WTC11 (cell line): ENCODE measurements around the gene CYP24A1. TPM values are rescaled to one million over a fixed set of nuclear protein-coding genes. Genes with fewer than 3 reads are reported as not detected.

Experiments used
- ATAC-seq: fragments of 200-7000 bp; cut with Tn5 transposase; 2 replicates; pipeline ENCODE4 v1.10.0; 2021; ENCODE audit warnings: mild to moderate bottlenecking, moderate library complexity
- CTCF ChIA-PET: fragments of 300-600 bp; sonication (Branson Sonifier 250); formaldehyde crosslinking; loops from one replicate; lab custom pipeline; 2021; ENCODE audit warnings: antibody characterized with exemption; lab: Charles Lee
- POLR2A ChIA-PET: fragments of 350-600 bp; sonication (Branson Sonifier 250); formaldehyde crosslinking; loops from one replicate; lab custom pipeline; 2021; ENCODE audit warnings: antibody characterized with exemption; lab: Charles Lee
- DNase-seq: peaks from one replicate; pipeline ENCODE4 v3.0.0; 2021; ENCODE audit warnings: low spot score
- H3K27ac Mint-ChIP-seq: 2 replicates; pipeline ENCODE4 v1.8.0; 2021; ENCODE audit warnings: mixed read lengths
- H3K27me3 Mint-ChIP-seq: 2 replicates; pipeline ENCODE4 v1.8.0; 2021; ENCODE audit warnings: low read depth, mild to moderate bottlenecking, moderate library complexity, mixed read lengths
- H3K36me3 Mint-ChIP-seq: 2 replicates; pipeline ENCODE4 v1.8.0; 2021; ENCODE audit warnings: mixed read lengths
- H3K4me1 Mint-ChIP-seq: 2 replicates; pipeline ENCODE4 v1.8.0; 2022; ENCODE audit warnings: mixed read lengths
- H3K4me3 Mint-ChIP-seq: 2 replicates; pipeline ENCODE4 v1.8.0; 2021; ENCODE audit warnings: mild to moderate bottlenecking, moderate library complexity, mixed read lengths
- H3K9me3 Mint-ChIP-seq: 2 replicates; pipeline ENCODE4 v1.8.0; 2021; ENCODE audit warnings: mixed read lengths
- ATF6 ChIP-seq: sonication (generic); formaldehyde crosslinking; IDR thresholded peaks from 2 replicates; pipeline ENCODE4 v1.8.1; 2023; ENCODE audit warnings: mild to moderate bottlenecking, missing genetic modification reagents
- CBFB ChIP-seq: sonication (generic); formaldehyde crosslinking; IDR thresholded peaks from 2 replicates; pipeline ENCODE4 v1.8.1; 2022; ENCODE audit warnings: mild to moderate bottlenecking, low read depth, missing genetic modification reagents
- ELF4 ChIP-seq: sonication (generic); formaldehyde crosslinking; IDR thresholded peaks from 2 replicates; pipeline ENCODE4 v1.8.1; 2022; ENCODE audit warnings: low read depth, mild to moderate bottlenecking, moderate library complexity, missing genetic modification reagents
- EMX1 ChIP-seq: fragments of 250-450 bp; sonication (Bioruptor Pico); IDR thresholded peaks from 2 replicates; pipeline ENCODE4 v1.8.0; 2021; ENCODE audit warnings: mild to moderate bottlenecking
- FOXJ3 ChIP-seq: sonication (generic); formaldehyde crosslinking; IDR thresholded peaks from 2 replicates; pipeline ENCODE4 v1.9.0; 2021; ENCODE audit warnings: missing genetic modification reagents, mild to moderate bottlenecking, borderline replicate concordance
- FOXP1 ChIP-seq: sonication (generic); formaldehyde crosslinking; IDR thresholded peaks from 2 replicates; pipeline ENCODE4 v1.8.0; 2022; ENCODE audit warnings: missing genetic modification reagents, mild to moderate bottlenecking, moderate library complexity, borderline replicate concordance
- HMGA2 ChIP-seq: fragments of 250-450 bp; sonication (Bioruptor Pico); IDR thresholded peaks from 2 replicates; pipeline ENCODE4 v1.4.0; 2021; ENCODE audit warnings: mild to moderate bottlenecking, moderate library complexity
- HMGXB4 ChIP-seq: sonication (generic); formaldehyde crosslinking; IDR thresholded peaks from 2 replicates; pipeline ENCODE4 v1.8.1; 2023; ENCODE audit warnings: mild to moderate bottlenecking, moderate library complexity, missing genetic modification reagents
- IRF2 ChIP-seq: sonication (generic); formaldehyde crosslinking; IDR thresholded peaks from 2 replicates; pipeline ENCODE4 v1.8.0; 2022; ENCODE audit warnings: low read depth, missing genetic modification reagents, borderline replicate concordance
- OVOL2 ChIP-seq: fragments of 250-450 bp; sonication (Bioruptor Pico); IDR thresholded peaks from 2 replicates; pipeline ENCODE4 v1.9.0; 2021; ENCODE audit warnings: mild to moderate bottlenecking, borderline replicate concordance
- ZNF138 ChIP-seq: sonication (generic); formaldehyde crosslinking; conservative IDR thresholded peaks from 2 replicates; pipeline ENCODE4 v1.8.1; 2022; ENCODE audit warnings: mild to moderate bottlenecking, moderate library complexity, missing genetic modification reagents
- ZNF317 ChIP-seq: sonication (generic); formaldehyde crosslinking; IDR thresholded peaks from 2 replicates; pipeline ENCODE4 v1.8.1; 2023; ENCODE audit warnings: low read depth, mild to moderate bottlenecking, moderate library complexity, missing genetic modification reagents, borderline replicate concordance
- ZNF416 ChIP-seq: fragments of 250-450 bp; sonication (Bioruptor Pico); IDR thresholded peaks from 2 replicates; pipeline ENCODE4 v1.9.0; 2021; ENCODE audit warnings: mild to moderate bottlenecking, inconsistent platforms
- ZNF671 ChIP-seq: fragments of 250-450 bp; sonication (Bioruptor Pico); IDR thresholded peaks from 2 replicates; pipeline ENCODE4 v1.8.0; 2021; ENCODE audit warnings: mild to moderate bottlenecking
- total RNA-seq: library from RNA; stranded (reverse); gene quantifications from 3 replicates; pipeline ENCODE4 v1.2.3, GENCODE V29; 2021
- TF ChIP-seq, protein P1 (sequence below): sonication (generic); formaldehyde crosslinking; IDR thresholded peaks from 2 replicates; pipeline ENCODE4 v1.8.1; 2022; ENCODE audit warnings: mild to moderate bottlenecking, moderate library complexity, missing genetic modification reagents
- TF ChIP-seq, protein P2 (sequence below): sonication (generic); formaldehyde crosslinking; IDR thresholded peaks from 2 replicates; pipeline ENCODE4 v1.8.1; 2023; ENCODE audit warnings: mild to moderate bottlenecking, missing genetic modification reagents, moderate library complexity
- TF ChIP-seq, protein P3 (sequence below): fragments of 250-450 bp; sonication (Bioruptor Pico); IDR thresholded peaks from 2 replicates; pipeline ENCODE4 v1.9.0; 2021; ENCODE audit warnings: moderate library complexity, mild to moderate bottlenecking, inconsistent platforms, borderline replicate concordance
- TF ChIP-seq, protein P4 (sequence below): fragments of 200-600 bp; IDR thresholded peaks from 2 replicates; pipeline ENCODE4 v1.8.0; 2022; ENCODE audit warnings: antibody characterized with exemption
- TF ChIP-seq, protein P5 (sequence below): fragments of 250-450 bp; sonication (Bioruptor Pico); IDR thresholded peaks from 2 replicates; pipeline ENCODE4 v2.1.2; 2022; ENCODE audit warnings: mild to moderate bottlenecking, moderate library complexity

The CYP24A1 gene
- total RNA-seq, 1 experiment from 2014 or later: not detected

DNA sequence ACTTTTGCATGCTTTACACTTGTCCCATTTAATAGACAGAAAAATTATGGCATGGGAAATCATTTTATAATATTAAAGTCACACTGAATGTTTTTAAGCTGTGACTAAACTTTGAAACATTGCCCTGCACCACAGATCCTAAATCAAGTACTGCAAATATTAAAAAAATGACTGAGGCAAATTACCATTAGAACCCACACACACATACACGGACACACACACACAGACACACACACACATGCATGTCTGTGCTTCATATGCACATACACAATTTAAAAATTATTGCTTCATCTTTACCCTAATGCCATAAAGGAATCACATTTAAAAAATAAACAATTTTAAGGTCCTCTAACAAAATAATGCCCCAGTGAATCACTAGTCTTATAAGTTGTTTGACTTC, 19.9 kb downstream of the CYP24A1 start:
- Mint-ChIP-seq H3K4me1 (peaks cover 26% of the 10 kb centered on the region), H3K27me3 (no peaks in the 10 kb centered on the region; the same call in 1 of the 2 replicates), H3K36me3 (no peaks in the 10 kb centered on the region), H3K4me3 (no peak overlapping the region), H3K9me3 (no peaks in the 10 kb centered on the region), H3K27ac (no peak overlapping the region)
- DNase-seq: no peak
- POLR2A ChIA-PET: no interaction called here
- CTCF ChIA-PET: no interaction called here
- ATAC-seq: no peak
- TF ChIP-seq FOXJ3 (CRISPR knock-in tag) (no peak), ZNF317 (CRISPR knock-in tag) (no peak), ELF4 (no peak), EMX1 (CRISPR knock-in tag) (no peak), FOXP1 (no peak), OVOL2 (CRISPR knock-in tag) (no peak), ZNF138 (no peak), HMGXB4 (CRISPR knock-in tag) (no peak)
- TF ChIP-seq, protein P1, sequence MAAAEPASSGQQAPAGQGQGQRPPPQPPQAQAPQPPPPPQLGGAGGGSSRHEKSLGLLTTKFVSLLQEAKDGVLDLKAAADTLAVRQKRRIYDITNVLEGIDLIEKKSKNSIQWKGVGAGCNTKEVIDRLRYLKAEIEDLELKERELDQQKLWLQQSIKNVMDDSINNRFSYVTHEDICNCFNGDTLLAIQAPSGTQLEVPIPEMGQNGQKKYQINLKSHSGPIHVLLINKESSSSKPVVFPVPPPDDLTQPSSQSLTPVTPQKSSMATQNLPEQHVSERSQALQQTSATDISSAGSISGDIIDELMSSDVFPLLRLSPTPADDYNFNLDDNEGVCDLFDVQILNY (CRISPR knock-in tag): no peak
- TF ChIP-seq, protein P2, sequence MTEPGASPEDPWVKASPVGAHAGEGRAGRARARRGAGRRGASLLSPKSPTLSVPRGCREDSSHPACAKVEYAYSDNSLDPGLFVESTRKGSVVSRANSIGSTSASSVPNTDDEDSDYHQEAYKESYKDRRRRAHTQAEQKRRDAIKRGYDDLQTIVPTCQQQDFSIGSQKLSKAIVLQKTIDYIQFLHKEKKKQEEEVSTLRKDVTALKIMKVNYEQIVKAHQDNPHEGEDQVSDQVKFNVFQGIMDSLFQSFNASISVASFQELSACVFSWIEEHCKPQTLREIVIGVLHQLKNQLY (CRISPR knock-in tag): no peak
- TF ChIP-seq, protein P3, sequence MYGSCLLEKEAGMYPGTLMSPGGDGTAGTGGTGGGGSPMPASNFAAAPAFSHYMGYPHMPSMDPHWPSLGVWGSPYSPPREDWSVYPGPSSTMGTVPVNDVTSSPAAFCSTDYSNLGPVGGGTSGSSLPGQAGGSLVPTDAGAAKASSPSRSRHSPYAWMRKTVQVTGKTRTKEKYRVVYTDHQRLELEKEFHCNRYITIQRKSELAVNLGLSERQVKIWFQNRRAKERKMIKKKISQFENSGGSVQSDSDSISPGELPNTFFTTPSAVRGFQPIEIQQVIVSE (CRISPR knock-in tag): no peak

DNA sequence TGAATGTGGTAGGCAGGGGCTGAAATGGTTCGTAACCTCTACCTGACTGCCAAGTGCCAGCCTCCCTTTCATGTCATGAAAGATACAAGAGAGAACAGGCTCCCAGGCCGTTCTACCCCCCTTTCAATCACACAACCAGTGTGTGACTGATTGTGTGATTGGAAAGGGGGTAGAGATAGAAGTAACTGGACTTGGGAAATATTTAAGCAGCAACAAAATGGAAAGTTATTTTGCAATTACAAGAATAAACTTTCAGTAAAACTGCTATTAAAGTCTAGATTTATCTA, 20.8 kb downstream of the CYP24A1 start:
- POLR2A ChIA-PET: no interaction called here
- no peak overlapping the region for H3K4me3 Mint-ChIP-seq

More for the DNA sequence above, 20.8 kb downstream of the CYP24A1 start:
- no peaks in the 10 kb centered on the region for H3K9me3 Mint-ChIP-seq
- no peak for ATAC-seq
- H3K27ac Mint-ChIP-seq: no peak overlapping the region
- no peaks in the 10 kb centered on the region; the same call in 1 of the 2 replicates for H3K27me3 Mint-ChIP-seq
- no peak for DNase-seq
- CTCF ChIA-PET: no interaction called here
- TF ChIP-seq ATF6 (no peak), ZNF416 (CRISPR knock-in tag) (no peak), ZNF671 (CRISPR knock-in tag) (no peak), HMGA2 (CRISPR knock-in tag) (no peak), IRF2 (no peak), CBFB (no peak), ZNF317 (CRISPR knock-in tag) (no peak), FOXJ3 (CRISPR knock-in tag) (no peak)
- TF ChIP-seq, protein P4, sequence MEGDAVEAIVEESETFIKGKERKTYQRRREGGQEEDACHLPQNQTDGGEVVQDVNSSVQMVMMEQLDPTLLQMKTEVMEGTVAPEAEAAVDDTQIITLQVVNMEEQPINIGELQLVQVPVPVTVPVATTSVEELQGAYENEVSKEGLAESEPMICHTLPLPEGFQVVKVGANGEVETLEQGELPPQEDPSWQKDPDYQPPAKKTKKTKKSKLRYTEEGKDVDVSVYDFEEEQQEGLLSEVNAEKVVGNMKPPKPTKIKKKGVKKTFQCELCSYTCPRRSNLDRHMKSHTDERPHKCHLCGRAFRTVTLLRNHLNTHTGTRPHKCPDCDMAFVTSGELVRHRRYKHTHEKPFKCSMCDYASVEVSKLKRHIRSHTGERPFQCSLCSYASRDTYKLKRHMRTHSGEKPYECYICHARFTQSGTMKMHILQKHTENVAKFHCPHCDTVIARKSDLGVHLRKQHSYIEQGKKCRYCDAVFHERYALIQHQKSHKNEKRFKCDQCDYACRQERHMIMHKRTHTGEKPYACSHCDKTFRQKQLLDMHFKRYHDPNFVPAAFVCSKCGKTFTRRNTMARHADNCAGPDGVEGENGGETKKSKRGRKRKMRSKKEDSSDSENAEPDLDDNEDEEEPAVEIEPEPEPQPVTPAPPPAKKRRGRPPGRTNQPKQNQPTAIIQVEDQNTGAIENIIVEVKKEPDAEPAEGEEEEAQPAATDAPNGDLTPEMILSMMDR: no peak
- TF ChIP-seq, protein P3 (CRISPR knock-in tag): no peak
- TF ChIP-seq, protein P5, sequence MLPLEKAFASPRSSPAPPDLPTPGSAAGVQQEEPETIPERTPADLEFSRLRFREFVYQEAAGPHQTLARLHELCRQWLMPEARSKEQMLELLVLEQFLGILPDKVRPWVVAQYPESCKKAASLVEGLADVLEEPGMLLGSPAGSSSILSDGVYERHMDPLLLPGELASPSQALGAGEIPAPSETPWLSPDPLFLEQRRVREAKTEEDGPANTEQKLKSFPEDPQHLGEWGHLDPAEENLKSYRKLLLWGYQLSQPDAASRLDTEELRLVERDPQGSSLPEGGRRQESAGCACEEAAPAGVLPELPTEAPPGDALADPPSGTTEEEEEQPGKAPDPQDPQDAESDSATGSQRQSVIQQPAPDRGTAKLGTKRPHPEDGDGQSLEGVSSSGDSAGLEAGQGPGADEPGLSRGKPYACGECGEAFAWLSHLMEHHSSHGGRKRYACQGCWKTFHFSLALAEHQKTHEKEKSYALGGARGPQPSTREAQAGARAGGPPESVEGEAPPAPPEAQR (CRISPR knock-in tag): no peak
- H3K4me1 Mint-ChIP-seq: peaks cover 26% of the 10 kb centered on the region
- no peaks in the 10 kb centered on the region for H3K36me3 Mint-ChIP-seq
